Mucosa of descending colon (tissue), 3 donors: ENCODE data around the gene SGMS1. TPM values are rescaled to one million over a fixed set of nuclear protein-coding genes. Genes with fewer than 3 reads are reported as not detected.

Experiments used
- ATAC-seq: fragments of 200-7000 bp; cut with Tn5 transposase; one replicate; pipeline ENCODE4 v1.9.1; 2020; ENCODE audit warnings: mild to moderate bottlenecking, moderate library complexity
- DNase-seq, 3 donors: peaks; one replicate each; pipeline ENCODE4 v3.0.0-alpha.2; 2020
- H3K36me3 ChIP-seq: fragments of 200-600 bp; one replicate; pipeline ENCODE4 v1.8.0; 2021; ENCODE audit warnings: low read depth, mild to moderate bottlenecking
- H3K4me1 ChIP-seq: fragments of 200-600 bp; one replicate; pipeline ENCODE4 v1.8.0; 2021; ENCODE audit warnings: low read depth, mild to moderate bottlenecking
- H3K4me3 ChIP-seq: fragments of 200-600 bp; one replicate; pipeline ENCODE4 v1.8.0; 2021; ENCODE audit warnings: mild to moderate bottlenecking
- H3K9me3 ChIP-seq: fragments of 200-600 bp; one replicate; pipeline ENCODE4 v1.8.0; 2021; ENCODE audit warnings: mild to moderate bottlenecking
- intact Hi-C, 2 donors: fragments of 100-400 bp; cut with DNase I in 1 of 2; cut with micrococcal nuclease in 1 of 2; formaldehyde crosslinking; loops; one replicate each; pipeline versions ENCODE4 v1.11.0 to v1.11.1; 2022; cut with DNase I, micrococcal nuclease
- total RNA-seq, 3 donors: library from RNA; stranded (reverse); fragmentation: NEBNext Ultra II Directional in 2 of 3; extraction: Animal tissue kit (Norgen Biotek cat#: 25700) in 2 of 3; gene quantifications; one replicate each; pipeline versions ENCODE4 v1.2.1 to v1.2.4, GENCODE V29; 2021 to 2023
- TF ChIP-seq, protein P1 (sequence below): fragments of 200-600 bp; IDR thresholded peaks from one replicate; pipeline ENCODE4 v1.8.0; 2022; ENCODE audit warnings: antibody characterized with exemption, mild to moderate bottlenecking
- donor health status: DM: no; HTN: no; CAD: no; lungs with moderate emphysema.
- donor health status: DM: no; HTN: no; CAD: no.
- donor health status: DM: no; HTN: yes; CAD: no.

SGMS1 gene
- total RNA-seq, 3 donors from 2014 or later, result 14.4 to 28.4 (median 20.0) TPM

DNA sequence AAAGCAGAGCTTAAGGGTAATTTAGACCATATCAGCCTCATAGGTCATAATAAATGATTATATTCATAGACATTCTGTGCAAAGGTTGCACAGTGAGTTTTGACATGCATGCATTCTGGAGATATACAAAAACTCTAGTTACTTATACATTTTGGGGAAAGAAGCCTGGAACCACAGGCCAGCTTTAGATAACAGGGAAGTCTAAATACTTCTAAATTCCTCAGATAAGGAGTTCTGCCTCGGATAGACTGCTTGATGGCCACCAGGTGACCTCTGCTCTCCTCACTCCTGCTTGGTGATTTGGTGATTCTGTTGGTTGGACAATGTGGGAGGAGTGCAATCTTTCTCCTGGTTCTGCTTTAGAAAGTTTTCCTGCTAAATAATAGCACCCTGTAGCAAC, 77.9 kb downstream of the SGMS1 start:
- Histone ChIP-seq H3K36me3 (no peaks in the 10 kb centered on the region), H3K9me3 (peaks cover 3% of the 10 kb centered on the region), H3K4me3 (no peak overlapping the region), H3K4me1 (no peaks in the 10 kb centered on the region)
- TF ChIP-seq, protein P1, sequence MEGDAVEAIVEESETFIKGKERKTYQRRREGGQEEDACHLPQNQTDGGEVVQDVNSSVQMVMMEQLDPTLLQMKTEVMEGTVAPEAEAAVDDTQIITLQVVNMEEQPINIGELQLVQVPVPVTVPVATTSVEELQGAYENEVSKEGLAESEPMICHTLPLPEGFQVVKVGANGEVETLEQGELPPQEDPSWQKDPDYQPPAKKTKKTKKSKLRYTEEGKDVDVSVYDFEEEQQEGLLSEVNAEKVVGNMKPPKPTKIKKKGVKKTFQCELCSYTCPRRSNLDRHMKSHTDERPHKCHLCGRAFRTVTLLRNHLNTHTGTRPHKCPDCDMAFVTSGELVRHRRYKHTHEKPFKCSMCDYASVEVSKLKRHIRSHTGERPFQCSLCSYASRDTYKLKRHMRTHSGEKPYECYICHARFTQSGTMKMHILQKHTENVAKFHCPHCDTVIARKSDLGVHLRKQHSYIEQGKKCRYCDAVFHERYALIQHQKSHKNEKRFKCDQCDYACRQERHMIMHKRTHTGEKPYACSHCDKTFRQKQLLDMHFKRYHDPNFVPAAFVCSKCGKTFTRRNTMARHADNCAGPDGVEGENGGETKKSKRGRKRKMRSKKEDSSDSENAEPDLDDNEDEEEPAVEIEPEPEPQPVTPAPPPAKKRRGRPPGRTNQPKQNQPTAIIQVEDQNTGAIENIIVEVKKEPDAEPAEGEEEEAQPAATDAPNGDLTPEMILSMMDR, result no peak
- intact Hi-C loops, result no loop called here
- DNase-seq (no peak), ATAC-seq (no peak)

GRCh38 chr10:50544857-50545429, 78.8 kb downstream of the SGMS1 start:
- no peak for DNase-seq
- TF ChIP-seq, protein P1, result no peak
- Histone ChIP-seq H3K4me1 (no peaks in the 10 kb centered on the region), H3K4me3 (no peak overlapping the region), H3K9me3 (peaks cover 3% of the 10 kb centered on the region), H3K36me3 (no peaks in the 10 kb centered on the region)
- no peak for ATAC-seq
- intact Hi-C loops, result no loop called here

- Histone ChIP-seq H3K9me3 (peaks cover 3% of the 10 kb centered on the region), H3K36me3 (no peaks in the 10 kb centered on the region), H3K4me3 (no peak overlapping the region), H3K4me1 (no peaks in the 10 kb centered on the region)
- intact Hi-C loops, result no loop called here
- DNase-seq, result no peak
- ATAC-seq, result no peak
- TF ChIP-seq, protein P1, result no peak
Observed at GRCh38 chr10:50544095-50544856, 79.5 kb downstream of the SGMS1 start.

- intact Hi-C loops, result no loop called here
Observed at GRCh38 chr10:50542871-50543270, 80.9 kb downstream of the SGMS1 start.

DNA sequence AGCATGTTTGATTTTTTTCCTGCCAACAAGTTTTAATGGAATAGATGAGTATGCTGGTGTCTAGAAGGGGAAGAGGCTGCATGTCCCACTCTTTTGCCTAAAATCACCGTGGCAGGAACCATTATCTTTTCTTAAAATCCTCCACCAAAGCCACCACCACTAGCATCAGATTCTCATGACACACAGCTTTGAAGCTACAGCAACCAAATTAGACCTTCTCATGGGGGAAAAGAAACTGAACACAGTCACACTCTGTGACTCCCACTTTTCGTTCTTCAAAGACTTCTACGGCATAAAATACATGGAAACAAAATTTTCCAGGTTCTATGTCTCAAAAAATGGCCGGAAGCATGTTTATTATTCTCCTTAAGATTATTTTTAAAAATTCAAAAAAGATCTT, 81.8 kb downstream of the SGMS1 start:
- H3K4me3 ChIP-seq, result no peak overlapping the region
- TF ChIP-seq, protein P1, result no peak
- intact Hi-C loops, result no loop called here
- no peaks in the 10 kb centered on the region for H3K36me3 ChIP-seq
- H3K4me1 ChIP-seq, result no peaks in the 10 kb centered on the region
- no peak for DNase-seq
- H3K9me3 ChIP-seq, result no peaks in the 10 kb centered on the region
- ATAC-seq, result no peak

More at GRCh38 chr10:50542871-50543270, 80.9 kb downstream of the SGMS1 start:
- no peak for ATAC-seq
- H3K4me3 ChIP-seq, result no peak overlapping the region
- no peaks in the 10 kb centered on the region for H3K4me1 ChIP-seq
- H3K9me3 ChIP-seq, result no peaks in the 10 kb centered on the region
- no peak for DNase-seq
- no peaks in the 10 kb centered on the region for H3K36me3 ChIP-seq
- TF ChIP-seq, protein P1, result no peak
